Measurements from ENCODE around the gene RBP3. TPM values are rescaled to one million over a fixed set of nuclear protein-coding genes. Genes with fewer than 3 reads are reported as not detected.

The RBP3 gene
- total RNA-seq, 1 experiment from 2014 or later, result not detected

DNA sequence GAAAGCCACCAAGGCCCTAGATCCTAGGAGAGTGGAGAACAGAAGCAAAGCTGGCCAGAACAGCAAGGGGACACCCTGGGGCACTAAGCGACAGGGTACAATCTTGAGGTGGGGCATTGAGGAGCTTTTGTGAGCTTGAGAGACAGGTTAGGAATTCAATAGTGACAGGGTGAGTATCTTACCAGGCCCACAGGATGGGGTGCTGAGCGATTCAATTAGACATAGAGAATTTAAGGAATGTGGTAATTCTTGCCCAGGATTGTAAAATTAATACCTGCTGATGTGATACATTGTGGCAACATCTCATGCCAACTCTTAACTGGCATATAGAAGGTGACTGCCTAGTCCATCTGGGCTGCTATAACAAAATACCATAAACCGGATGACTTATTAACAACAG, 14.0 kb downstream of the RBP3 start:
- WGBS (ENCODE audit: extremely low coverage, insufficient read length, low lambda C conversion rate), result no CpG with 5 or more reads among the region's 3 CpGs
- H3K18ac ChIP-seq (ENCODE audit: insufficient read length, low read depth, low read length), result no peak overlapping the region
- H4K8ac ChIP-seq (replicated peaks; ENCODE audit: insufficient read length, low read depth, low read length), result no peak overlapping the region

More for the DNA sequence above, 14.0 kb downstream of the RBP3 start:
- Histone ChIP-seq H3K4ac (ENCODE audit: low read depth, low read length) (no peak overlapping the region), H2BK5ac (ENCODE audit: insufficient read length, low read length) (no peak overlapping the region), H3K9me3 (ENCODE audit: control insufficient read depth, low read depth, low read length) (no peaks in the 10 kb centered on the region), H3K14ac (ENCODE audit: insufficient read depth, low read length) (no peak overlapping the region), H2BK12ac (ENCODE audit: insufficient read length, low read depth, low read length) (no peak overlapping the region), H3K79me1 (ENCODE audit: insufficient read depth, low read depth, low read length, poor library complexity, severe bottlenecking) (no peaks in the 10 kb centered on the region), H3K23me2 (ENCODE audit: insufficient read length, low read depth, low read length, poor library complexity, severe bottlenecking) (no peaks in the 10 kb centered on the region), H3K27me3 (ENCODE audit: insufficient read depth, low read length) (no peaks in the 10 kb centered on the region), H2AFZ (ENCODE audit: low read length) (no peak overlapping the region), H3K56ac (ENCODE audit: insufficient read length, low read depth, low read length) (no peak overlapping the region), H2BK120ac (ENCODE audit: low read depth, low read length, poor library complexity, severe bottlenecking) (no peak overlapping the region), H4K5ac (ENCODE audit: insufficient read length, low read depth, low read length) (no peak overlapping the region), H4K20me1 (ENCODE audit: control insufficient read depth, insufficient read depth, insufficient read length) (no peaks in the 10 kb centered on the region), H3K4me1 (ENCODE audit: insufficient read depth, low read length) (no peaks in the 10 kb centered on the region), H3K27ac (ENCODE audit: insufficient read length, low read depth, low read length) (no peak overlapping the region), H3K23ac (ENCODE audit: insufficient read length, low read depth, low read length) (no peak overlapping the region), H3K9ac (ENCODE audit: extremely low read depth, insufficient read length, low read length) (no peak overlapping the region), H2BK20ac (ENCODE audit: low read depth, low read length, poor library complexity, severe bottlenecking) (no peak overlapping the region), H2AK5ac (ENCODE audit: insufficient read length, low read length) (no peak overlapping the region), H3K4me2 (ENCODE audit: insufficient read depth, insufficient read length, low read length) (no peak overlapping the region), H2BK15ac (ENCODE audit: low read depth, low read length) (no peak overlapping the region), H4K91ac (ENCODE audit: insufficient read length, low read depth, low read length) (no peak overlapping the region), H3T11ph (ENCODE audit: low read length) (no peak overlapping the region), H3K79me2 (ENCODE audit: insufficient read depth, low read length) (no peaks in the 10 kb centered on the region)
- Mint-ChIP-seq H3K4me3 (no peak overlapping the region), H3K27ac (no peak overlapping the region), H3K9me3 (no peaks in the 10 kb centered on the region; a peak in 1 of 5 replicates), H3K36me3 (ENCODE audit: insufficient read depth in 1 of 3, low read depth in 3 of 3) (no peaks in the 10 kb centered on the region), H3K4me1 (peaks cover 17 to 22% of the 10 kb centered on the region in 2 experiments), H3K27me3 (ENCODE audit: low read depth) (no peaks in the 10 kb centered on the region)
- TF ChIP-seq, protein P1, sequence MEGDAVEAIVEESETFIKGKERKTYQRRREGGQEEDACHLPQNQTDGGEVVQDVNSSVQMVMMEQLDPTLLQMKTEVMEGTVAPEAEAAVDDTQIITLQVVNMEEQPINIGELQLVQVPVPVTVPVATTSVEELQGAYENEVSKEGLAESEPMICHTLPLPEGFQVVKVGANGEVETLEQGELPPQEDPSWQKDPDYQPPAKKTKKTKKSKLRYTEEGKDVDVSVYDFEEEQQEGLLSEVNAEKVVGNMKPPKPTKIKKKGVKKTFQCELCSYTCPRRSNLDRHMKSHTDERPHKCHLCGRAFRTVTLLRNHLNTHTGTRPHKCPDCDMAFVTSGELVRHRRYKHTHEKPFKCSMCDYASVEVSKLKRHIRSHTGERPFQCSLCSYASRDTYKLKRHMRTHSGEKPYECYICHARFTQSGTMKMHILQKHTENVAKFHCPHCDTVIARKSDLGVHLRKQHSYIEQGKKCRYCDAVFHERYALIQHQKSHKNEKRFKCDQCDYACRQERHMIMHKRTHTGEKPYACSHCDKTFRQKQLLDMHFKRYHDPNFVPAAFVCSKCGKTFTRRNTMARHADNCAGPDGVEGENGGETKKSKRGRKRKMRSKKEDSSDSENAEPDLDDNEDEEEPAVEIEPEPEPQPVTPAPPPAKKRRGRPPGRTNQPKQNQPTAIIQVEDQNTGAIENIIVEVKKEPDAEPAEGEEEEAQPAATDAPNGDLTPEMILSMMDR (conservative IDR thresholded peaks at IDR 0.05), result no peak
- DNase-seq, result no peak
